ENCODE results near the gene PSME3.

GRCh38 chr17:42804918-42805367 lies 28.3 kb upstream of the PSME3 start:
- TF ChIP-seq GATA2 (IDR thresholded peaks at IDR 0.05; ENCODE audit: low read depth, low read length) (no peak), GATA3 (IDR thresholded peaks at IDR 0.05; ENCODE audit: low read depth, low read length) (no peak)
